Measurements from ENCODE around the gene HAND2.

HAND2 gene

GRCh38 chr4:173556398-173557131, 26.5 kb upstream of the HAND2 start:
- H3K4me3 ChIP-seq (ENCODE audit: low read depth, low read length) = no peak overlapping the region
- TF ChIP-seq, protein P1, sequence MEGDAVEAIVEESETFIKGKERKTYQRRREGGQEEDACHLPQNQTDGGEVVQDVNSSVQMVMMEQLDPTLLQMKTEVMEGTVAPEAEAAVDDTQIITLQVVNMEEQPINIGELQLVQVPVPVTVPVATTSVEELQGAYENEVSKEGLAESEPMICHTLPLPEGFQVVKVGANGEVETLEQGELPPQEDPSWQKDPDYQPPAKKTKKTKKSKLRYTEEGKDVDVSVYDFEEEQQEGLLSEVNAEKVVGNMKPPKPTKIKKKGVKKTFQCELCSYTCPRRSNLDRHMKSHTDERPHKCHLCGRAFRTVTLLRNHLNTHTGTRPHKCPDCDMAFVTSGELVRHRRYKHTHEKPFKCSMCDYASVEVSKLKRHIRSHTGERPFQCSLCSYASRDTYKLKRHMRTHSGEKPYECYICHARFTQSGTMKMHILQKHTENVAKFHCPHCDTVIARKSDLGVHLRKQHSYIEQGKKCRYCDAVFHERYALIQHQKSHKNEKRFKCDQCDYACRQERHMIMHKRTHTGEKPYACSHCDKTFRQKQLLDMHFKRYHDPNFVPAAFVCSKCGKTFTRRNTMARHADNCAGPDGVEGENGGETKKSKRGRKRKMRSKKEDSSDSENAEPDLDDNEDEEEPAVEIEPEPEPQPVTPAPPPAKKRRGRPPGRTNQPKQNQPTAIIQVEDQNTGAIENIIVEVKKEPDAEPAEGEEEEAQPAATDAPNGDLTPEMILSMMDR (IDR thresholded peaks at IDR 0.05; ENCODE audit: low read depth, low read length) = no peak
- TF ChIP-seq MAX (IDR thresholded peaks at IDR 0.05; ENCODE audit: low read depth, low read length) (no peak), POLR2A (IDR thresholded peaks at IDR 0.05; ENCODE audit: extremely low read depth, insufficient read length) (no peak)
- DNase-seq (ENCODE audit: low read depth) = no peak

DNA sequence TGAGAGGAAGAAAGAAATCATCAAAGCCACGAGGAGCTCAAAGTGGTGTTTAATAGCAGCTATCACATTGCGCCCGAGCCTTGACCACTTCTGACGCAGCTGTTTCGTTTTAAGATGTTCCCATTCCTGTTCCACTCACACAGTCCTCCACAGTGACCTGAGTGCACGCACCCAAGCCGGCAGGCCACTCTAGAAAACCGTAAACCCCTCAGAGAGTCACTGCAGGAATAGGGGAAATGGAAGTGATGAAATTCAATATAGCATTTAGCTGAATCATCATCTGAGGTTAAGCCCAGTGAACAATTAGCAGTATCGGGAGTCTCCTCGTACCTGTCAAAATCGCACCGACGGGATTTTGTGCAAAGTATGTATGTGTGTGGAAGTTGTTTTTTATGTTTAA, 17.9 kb upstream of the HAND2 start:
- peak overlapping the region; percentile 14 for H3K4me3 ChIP-seq (ENCODE audit: low read depth, low read length)
- peak; percentile 83 for DNase-seq (ENCODE audit: low read depth)

GRCh38 chr4:173546776-173547175, 16.7 kb upstream of the HAND2 start:
- TF ChIP-seq MAX (IDR thresholded peaks at IDR 0.05; ENCODE audit: low read depth, low read length) = no peak
- DNase-seq (ENCODE audit: low read depth) = no peak
- no peak overlapping the region for H3K4me3 ChIP-seq (ENCODE audit: low read depth, low read length)

More for the DNA sequence above, 17.9 kb upstream of the HAND2 start:
- TF ChIP-seq MYC (IDR thresholded peaks at IDR 0.05; ENCODE audit: low read depth, low read length) = 0 out of 2 replicates have a peak, but pooled peaks have one; percentile 17
- TF ChIP-seq, protein P1 (IDR thresholded peaks at IDR 0.05; ENCODE audit: low read depth, low read length) = no peak

DNA sequence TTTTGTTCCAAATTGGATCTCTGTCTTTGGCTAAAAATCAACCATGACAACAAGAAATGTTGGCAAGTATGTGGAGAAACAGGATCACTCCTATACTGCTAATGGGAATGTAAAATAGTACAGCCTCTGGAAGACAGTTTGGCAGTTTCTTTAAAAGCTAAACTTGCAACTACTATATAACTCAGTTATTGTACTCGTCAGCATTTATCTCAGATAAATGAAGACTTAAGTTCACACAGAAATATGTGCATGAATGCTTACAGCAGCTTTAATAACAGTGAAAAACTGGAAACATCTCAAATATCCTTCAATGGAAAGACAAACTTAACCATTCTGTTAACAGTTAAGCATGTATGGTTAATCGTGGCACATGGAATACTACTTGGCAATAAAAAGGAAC, 15.4 kb upstream of the HAND2 start:
- TF ChIP-seq, protein P1 (IDR thresholded peaks at IDR 0.05; ENCODE audit: low read depth, low read length) = no peak
- TF ChIP-seq MYC (IDR thresholded peaks at IDR 0.05; ENCODE audit: low read depth, low read length) = no peak
- TF ChIP-seq MAX (IDR thresholded peaks at IDR 0.05; ENCODE audit: low read depth, low read length) = no peak
- TF ChIP-seq POLR2A (IDR thresholded peaks at IDR 0.05; ENCODE audit: extremely low read depth, insufficient read length) = no peak
- no peak overlapping the region for H3K4me3 ChIP-seq (ENCODE audit: low read depth, low read length)
- DNase-seq (ENCODE audit: low read depth) = no peak

DNA sequence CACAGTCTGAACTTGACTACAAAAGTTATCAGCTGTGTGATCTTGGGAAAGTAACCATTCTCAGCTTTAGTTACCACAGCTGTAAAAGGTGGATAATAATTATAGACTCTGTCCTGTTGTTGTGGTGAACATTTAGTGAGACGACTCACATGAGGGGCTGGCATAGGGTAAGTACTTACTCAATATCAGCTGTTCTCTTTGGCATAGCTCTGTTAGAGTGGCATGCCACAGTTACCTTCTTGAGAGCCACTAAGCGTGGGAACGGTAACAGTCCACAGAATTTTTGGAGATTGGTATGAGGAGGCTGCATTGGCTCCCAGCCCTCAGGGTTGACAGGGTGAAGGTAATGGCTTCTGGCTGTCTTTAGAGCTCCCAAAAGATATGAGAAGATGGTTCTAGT, 13.2 kb upstream of the HAND2 start:
- H3K4me3 ChIP-seq (ENCODE audit: low read depth, low read length) = no peak overlapping the region
- no peak for TF ChIP-seq MAX (IDR thresholded peaks at IDR 0.05; ENCODE audit: low read depth, low read length)
- TF ChIP-seq POLR2A (IDR thresholded peaks at IDR 0.05; ENCODE audit: extremely low read depth, insufficient read length) = no peak
- TF ChIP-seq MYC (IDR thresholded peaks at IDR 0.05; ENCODE audit: low read depth, low read length) = no peak
- TF ChIP-seq, protein P1 (IDR thresholded peaks at IDR 0.05; ENCODE audit: low read depth, low read length) = no peak
- DNase-seq (ENCODE audit: low read depth) = no peak

DNA sequence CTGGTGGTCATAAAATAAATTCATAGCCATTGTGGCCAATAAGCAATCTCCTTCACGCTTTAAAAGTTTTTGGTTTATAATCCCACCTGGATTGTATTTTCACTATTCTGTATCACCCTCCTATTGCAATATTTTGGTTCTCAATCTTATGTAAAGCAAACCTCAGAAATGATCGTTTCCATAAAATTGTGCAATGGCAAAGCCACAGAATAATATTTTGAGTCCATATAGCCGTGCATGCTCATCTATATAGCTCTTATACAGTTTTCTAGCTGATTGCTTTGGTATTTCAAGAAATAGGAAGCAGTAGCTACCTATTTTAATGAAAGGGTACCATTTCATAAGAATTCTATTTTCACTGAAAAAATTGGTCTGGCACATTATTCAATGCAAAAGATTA, 10.0 kb upstream of the HAND2 start:
- TF ChIP-seq MAX (IDR thresholded peaks at IDR 0.05; ENCODE audit: low read depth, low read length) = no peak
- TF ChIP-seq POLR2A (IDR thresholded peaks at IDR 0.05; ENCODE audit: extremely low read depth, insufficient read length) = no peak
- no peak for TF ChIP-seq MYC (IDR thresholded peaks at IDR 0.05; ENCODE audit: low read depth, low read length)
- TF ChIP-seq, protein P1 (IDR thresholded peaks at IDR 0.05; ENCODE audit: low read depth, low read length) = no peak
- peak; percentile 63 for DNase-seq (ENCODE audit: low read depth)
- no peak overlapping the region for H3K4me3 ChIP-seq (ENCODE audit: low read depth, low read length)

Measured in NB4 (cell line).